ENCODE results near the gene ARF3. TPM values are rescaled to one million over a fixed set of nuclear protein-coding genes. Genes with fewer than 3 reads are reported as not detected.
A peak's percentile ranks its signal among the peaks of the same experiment; 100 is the strongest.

Gene ARF3
- polyA plus RNA-seq, 2 donors = 58.5 to 71.5 TPM

DNA sequence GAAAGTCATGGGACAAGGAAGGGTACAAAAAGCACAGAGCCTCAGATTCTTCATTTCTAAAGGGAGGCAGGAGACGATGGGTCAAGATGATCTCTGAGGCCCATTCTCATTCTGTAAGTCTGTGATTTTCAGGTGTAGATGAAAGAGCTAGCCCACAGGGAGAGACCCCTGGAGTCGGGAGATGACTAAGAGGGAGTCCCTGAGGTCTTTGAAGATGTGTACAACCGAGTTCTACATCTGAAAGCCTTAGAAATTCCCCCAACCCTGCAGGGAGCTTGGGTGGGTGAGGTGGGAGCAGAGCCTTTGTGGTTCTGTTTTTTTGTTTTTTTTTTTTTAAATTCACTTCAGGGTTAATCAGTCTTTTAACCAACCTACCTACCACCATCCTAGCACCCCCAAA lies 11.2 kb upstream of the ARF3 start:
- Histone ChIP-seq H3K9me3 (ENCODE audit: control insufficient read depth in 2 of 2, insufficient read depth in 1 of 2, low read depth in 1 of 2, low read length in 1 of 2) (no peaks in the 10 kb centered on the region), H3K27me3 (ENCODE audit: control insufficient read depth in 1 of 2, insufficient read depth in 2 of 2, low read length in 2 of 2) (peaks cover 0 to 7% of the 10 kb centered on the region in 2 donors)

DNA sequence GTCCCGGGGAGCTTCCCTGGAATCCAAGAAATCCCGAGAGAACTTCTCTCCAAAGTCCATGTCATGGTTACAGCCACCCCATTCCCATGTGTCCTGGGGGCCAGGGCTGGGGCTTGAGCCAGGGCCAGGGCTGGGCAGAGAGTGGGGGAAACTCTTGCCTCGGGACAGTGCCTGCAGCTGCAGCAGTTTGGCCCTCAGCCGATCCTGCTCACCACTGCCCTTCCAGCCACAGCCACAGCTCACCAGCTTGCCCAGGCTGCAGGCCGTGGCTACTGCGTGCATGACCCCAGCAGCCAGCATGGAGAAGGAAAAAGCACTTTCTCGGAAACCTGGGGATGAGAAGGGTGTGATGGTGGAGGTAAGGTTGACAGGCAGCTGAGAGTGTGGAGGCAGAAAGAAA lies 10.7 kb upstream of the ARF3 start:
- Histone ChIP-seq H3K36me3 (ENCODE audit: control insufficient read depth in 2 of 2, insufficient read depth in 2 of 2, low read length in 1 of 2) (no peaks in the 10 kb centered on the region), H3K27me3 (ENCODE audit: control insufficient read depth in 1 of 2, insufficient read depth in 2 of 2, low read length in 2 of 2) (peaks cover 0 to 7% of the 10 kb centered on the region in 2 donors), H3K4me3 (ENCODE audit: low read depth in 1 of 2, low read length in 2 of 2) (no peak overlapping the region), H3K4me1 (ENCODE audit: control insufficient read depth in 2 of 2, insufficient read depth in 2 of 2, low read length in 1 of 2) (peaks cover 11 to 24% of the 10 kb centered on the region in 2 donors), H3K9me3 (ENCODE audit: control insufficient read depth in 2 of 2, insufficient read depth in 1 of 2, low read depth in 1 of 2, low read length in 1 of 2) (no peaks in the 10 kb centered on the region), H3K27ac (ENCODE audit: low read depth in 2 of 2, low read length in 1 of 2) (no peak overlapping the region)
- 70 to 73% methylated on average over 7 of the region's 7 CpGs for WGBS, 2 donors

More for the DNA sequence above, 11.2 kb upstream of the ARF3 start:
- no peak overlapping the region for H3K4me3 ChIP-seq (ENCODE audit: low read depth in 1 of 2, low read length in 2 of 2)
- WGBS, 2 donors = 60 to 79% methylated on average over 3 of the region's 3 CpGs
- no peaks in the 10 kb centered on the region for H3K36me3 ChIP-seq (ENCODE audit: control insufficient read depth in 2 of 2, insufficient read depth in 2 of 2, low read length in 1 of 2)
- peaks cover 11 to 24% of the 10 kb centered on the region in 2 donors for H3K4me1 ChIP-seq (ENCODE audit: control insufficient read depth in 2 of 2, insufficient read depth in 2 of 2, low read length in 1 of 2)
- H3K27ac ChIP-seq (ENCODE audit: low read depth in 2 of 2, low read length in 1 of 2) = no peak overlapping the region

DNA sequence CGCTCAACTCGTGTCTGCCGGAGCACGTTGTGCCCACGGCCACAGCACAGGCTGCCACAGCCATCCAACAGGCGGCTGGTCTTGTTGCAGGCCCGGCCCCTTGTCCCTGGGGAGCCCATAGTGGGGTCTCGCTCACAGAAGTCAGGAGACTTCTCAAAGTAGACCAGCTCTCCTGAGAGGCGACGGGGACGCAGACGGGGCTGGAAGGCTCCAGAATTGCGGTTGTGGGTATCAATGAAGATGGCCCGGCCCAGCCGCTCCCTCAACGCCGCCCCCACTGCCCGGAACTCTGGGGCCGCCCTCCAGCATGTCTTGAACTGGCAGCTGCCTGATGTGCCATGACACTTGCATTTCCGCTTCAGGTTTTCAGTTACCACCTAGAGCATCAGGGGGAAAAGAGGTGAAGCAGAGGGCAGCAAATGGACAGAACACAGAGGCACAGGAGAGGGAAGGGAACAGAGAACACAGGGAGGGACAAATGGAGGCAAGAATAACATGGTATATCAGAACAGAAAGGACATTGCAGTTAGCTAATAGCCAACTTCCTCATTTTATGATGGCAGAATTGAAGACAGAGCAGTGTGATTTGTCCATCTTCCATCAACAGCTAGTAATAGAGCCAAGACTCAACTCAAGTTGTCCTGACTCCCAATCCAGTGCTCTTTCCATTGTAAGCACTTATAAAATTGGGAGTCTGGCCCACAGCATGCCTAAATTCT lies 9.0 kb upstream of the ARF3 start:
- no peak overlapping the region for H3K27ac ChIP-seq (ENCODE audit: low read depth in 2 of 2, low read length in 1 of 2)
- peaks cover 6 to 24% of the 10 kb centered on the region in 2 donors for H3K4me1 ChIP-seq (ENCODE audit: control insufficient read depth in 2 of 2, insufficient read depth in 2 of 2, low read length in 1 of 2)
- H3K9me3 ChIP-seq (ENCODE audit: control insufficient read depth in 2 of 2, insufficient read depth in 1 of 2, low read depth in 1 of 2, low read length in 1 of 2) = no peaks in the 10 kb centered on the region
- H3K36me3 ChIP-seq (ENCODE audit: control insufficient read depth in 2 of 2, insufficient read depth in 2 of 2, low read length in 1 of 2) = no peaks in the 10 kb centered on the region
- H3K27me3 ChIP-seq (ENCODE audit: control insufficient read depth in 1 of 2, insufficient read depth in 2 of 2, low read length in 2 of 2) = peaks cover 0 to 7% of the 10 kb centered on the region in 2 donors
- WGBS, 2 donors = 63 to 71% methylated on average over 20 of the region's 20 CpGs
- H3K4me3 ChIP-seq (ENCODE audit: low read depth in 1 of 2, low read length in 2 of 2) = no peak overlapping the region

DNA sequence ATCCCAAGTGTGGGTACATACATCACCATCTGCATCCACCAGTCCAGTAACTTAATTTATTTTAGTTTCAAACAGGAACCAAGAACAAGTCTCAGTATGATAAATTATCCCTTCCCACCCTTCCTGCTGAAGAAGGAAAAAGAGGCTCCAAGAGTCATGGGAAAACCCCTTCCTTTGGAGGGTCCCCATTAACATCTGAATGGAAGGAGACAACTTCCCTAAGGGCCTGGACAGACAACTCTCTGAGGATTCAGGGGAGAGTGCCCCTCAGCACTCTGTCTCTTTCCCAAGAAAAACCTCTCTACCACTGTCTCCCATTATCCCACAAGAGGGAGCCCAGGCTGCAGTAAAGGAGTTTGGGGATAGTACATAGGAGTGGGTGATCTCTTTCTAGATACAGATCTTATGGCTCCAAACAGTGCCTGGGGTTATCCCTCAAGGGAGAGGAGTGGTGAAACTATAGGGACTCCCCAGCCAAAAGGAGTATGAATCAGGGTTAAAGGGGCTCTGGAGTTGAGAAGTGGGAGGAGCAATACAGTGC lies 8.1 kb upstream of the ARF3 start:
- Histone ChIP-seq H3K4me1 (ENCODE audit: control insufficient read depth in 2 of 2, insufficient read depth in 2 of 2, low read length in 1 of 2) (peaks cover 5 to 15% of the 10 kb centered on the region in 2 donors), H3K9me3 (ENCODE audit: control insufficient read depth in 2 of 2, insufficient read depth in 1 of 2, low read depth in 1 of 2, low read length in 1 of 2) (no peaks in the 10 kb centered on the region), H3K4me3 (ENCODE audit: low read depth in 1 of 2, low read length in 2 of 2) (no peak overlapping the region), H3K27me3 (ENCODE audit: control insufficient read depth in 1 of 2, insufficient read depth in 2 of 2, low read length in 2 of 2) (peaks cover 0 to under 1% of the 10 kb centered on the region in 2 donors), H3K36me3 (ENCODE audit: control insufficient read depth in 2 of 2, insufficient read depth in 2 of 2, low read length in 1 of 2) (no peaks in the 10 kb centered on the region), H3K27ac (ENCODE audit: low read depth in 2 of 2, low read length in 1 of 2) (no peak overlapping the region)

DNA sequence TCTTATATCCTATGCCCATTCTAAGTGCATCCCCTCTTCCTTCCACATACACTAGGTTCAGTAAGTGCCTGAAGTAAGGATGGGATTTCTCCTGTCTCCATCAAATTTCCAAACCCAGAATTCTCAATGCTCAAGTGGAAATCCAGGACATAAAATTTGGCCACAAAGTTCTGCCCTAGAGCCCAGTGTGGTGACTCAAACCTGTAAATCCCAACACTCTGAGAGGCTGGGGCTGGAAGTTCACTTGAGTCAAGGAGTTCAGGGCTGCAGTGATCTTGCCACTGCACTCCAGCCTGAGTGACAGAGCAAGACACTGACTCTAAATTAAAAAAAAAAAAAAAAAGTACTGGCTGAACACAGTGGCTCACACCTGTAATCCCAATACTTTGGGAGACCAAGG lies 4.5 kb upstream of the ARF3 start:
- H3K36me3 ChIP-seq (ENCODE audit: control insufficient read depth in 2 of 2, insufficient read depth in 2 of 2, low read length in 1 of 2) = no peaks in the 10 kb centered on the region
- no peak overlapping the region for H3K4me3 ChIP-seq (ENCODE audit: low read depth in 1 of 2, low read length in 2 of 2)
- H3K27ac ChIP-seq (ENCODE audit: low read depth in 2 of 2, low read length in 1 of 2) = no peak overlapping the region
- H3K27me3 ChIP-seq (ENCODE audit: control insufficient read depth in 1 of 2, insufficient read depth in 2 of 2, low read length in 2 of 2) = no peaks in the 10 kb centered on the region
- H3K4me1 ChIP-seq (ENCODE audit: control insufficient read depth in 2 of 2, insufficient read depth in 2 of 2, low read length in 1 of 2) = peaks cover 0 to 2% of the 10 kb centered on the region in 2 donors
- no peaks in the 10 kb centered on the region for H3K9me3 ChIP-seq (ENCODE audit: control insufficient read depth in 2 of 2, insufficient read depth in 1 of 2, low read depth in 1 of 2, low read length in 1 of 2)

DNA sequence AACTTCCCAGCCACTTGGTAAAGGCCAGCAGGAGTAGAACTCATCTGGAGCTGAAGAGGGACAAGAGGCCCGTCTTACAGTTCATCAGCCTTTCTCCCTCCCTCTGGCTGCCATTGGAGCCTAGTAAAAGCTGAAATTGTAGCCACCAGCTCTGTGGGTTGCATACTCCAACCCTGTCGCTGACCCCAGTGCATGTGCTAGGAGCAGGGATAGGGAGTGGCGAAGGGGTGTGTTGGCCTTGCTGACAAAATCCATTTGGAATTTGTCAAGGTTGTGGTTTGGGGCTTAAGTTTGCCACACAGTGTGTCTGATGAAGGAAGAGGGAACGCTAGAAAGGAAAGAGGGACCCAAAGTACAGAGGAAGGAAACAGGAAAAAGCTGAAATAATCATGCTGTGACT lies 4.0 kb upstream of the ARF3 start:
- Histone ChIP-seq H3K36me3 (ENCODE audit: control insufficient read depth in 2 of 2, insufficient read depth in 2 of 2, low read length in 1 of 2) (no peaks in the 10 kb centered on the region), H3K27me3 (ENCODE audit: control insufficient read depth in 1 of 2, insufficient read depth in 2 of 2, low read length in 2 of 2) (no peaks in the 10 kb centered on the region), H3K4me1 (ENCODE audit: control insufficient read depth in 2 of 2, insufficient read depth in 2 of 2, low read length in 1 of 2) (peaks cover 0 to 2% of the 10 kb centered on the region in 2 donors), H3K27ac (ENCODE audit: low read depth in 2 of 2, low read length in 1 of 2) (no peak overlapping the region), H3K9me3 (ENCODE audit: control insufficient read depth in 2 of 2, insufficient read depth in 1 of 2, low read depth in 1 of 2, low read length in 1 of 2) (no peaks in the 10 kb centered on the region), H3K4me3 (ENCODE audit: low read depth in 1 of 2, low read length in 2 of 2) (no peak overlapping the region)
- WGBS, 2 donors = 60 to 69% methylated on average over 4 of the region's 4 CpGs

DNA sequence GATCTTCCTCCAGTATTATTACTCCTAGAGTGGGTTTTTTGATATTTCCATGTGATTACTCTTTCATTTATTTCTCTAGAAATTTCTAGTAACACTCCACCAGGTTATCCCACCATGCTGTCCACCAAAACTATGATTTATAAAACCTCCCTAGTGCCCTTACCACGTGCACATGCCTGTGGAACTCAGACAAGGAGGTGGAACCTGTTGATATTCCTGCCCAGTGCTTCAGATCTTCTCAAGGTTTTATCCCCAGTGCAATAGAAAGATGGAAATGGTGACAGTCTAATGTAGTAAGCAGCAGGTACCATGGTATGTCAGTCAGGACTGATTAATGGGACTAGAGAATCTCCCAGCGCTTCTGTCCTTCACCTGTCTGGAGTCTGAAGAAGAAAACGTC lies 3.5 kb upstream of the ARF3 start:
- no peak overlapping the region for H3K27ac ChIP-seq (ENCODE audit: low read depth in 2 of 2, low read length in 1 of 2)
- H3K9me3 ChIP-seq (ENCODE audit: control insufficient read depth in 2 of 2, insufficient read depth in 1 of 2, low read depth in 1 of 2, low read length in 1 of 2) = no peaks in the 10 kb centered on the region
- peaks cover 0 to 6% of the 10 kb centered on the region in 2 donors for H3K4me1 ChIP-seq (ENCODE audit: control insufficient read depth in 2 of 2, insufficient read depth in 2 of 2, low read length in 1 of 2)
- WGBS, 2 donors = 74 to 75% methylated on average over 3 of the region's 3 CpGs
- H3K27me3 ChIP-seq (ENCODE audit: control insufficient read depth in 1 of 2, insufficient read depth in 2 of 2, low read length in 2 of 2) = no peaks in the 10 kb centered on the region
- H3K36me3 ChIP-seq (ENCODE audit: control insufficient read depth in 2 of 2, insufficient read depth in 2 of 2, low read length in 1 of 2) = no peaks in the 10 kb centered on the region
- H3K4me3 ChIP-seq (ENCODE audit: low read depth in 1 of 2, low read length in 2 of 2) = no peak overlapping the region

DNA sequence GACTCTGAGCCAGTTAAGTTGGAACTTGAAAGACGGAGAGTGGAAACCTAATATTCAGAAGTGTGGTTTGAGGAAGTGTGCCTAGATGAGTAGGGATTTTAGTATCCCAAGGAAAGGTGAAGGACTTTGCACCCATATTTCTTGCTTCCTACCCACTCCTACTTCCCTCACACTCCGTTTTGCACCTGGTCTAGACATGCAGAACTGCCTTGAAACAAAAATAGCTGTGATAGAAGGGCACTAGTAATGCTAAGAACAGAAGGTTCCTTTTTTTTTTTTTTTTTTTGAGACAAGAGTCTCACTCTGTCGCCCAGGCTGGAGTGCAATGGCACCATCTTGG lies 732 bp upstream of the ARF3 start:
- H3K4me1 ChIP-seq (ENCODE audit: control insufficient read depth in 2 of 2, insufficient read depth in 2 of 2, low read length in 1 of 2) = peaks cover 0 to 6% of the 10 kb centered on the region in 2 donors
- no peaks in the 10 kb centered on the region for H3K36me3 ChIP-seq (ENCODE audit: control insufficient read depth in 2 of 2, insufficient read depth in 2 of 2, low read length in 1 of 2)
- H3K27me3 ChIP-seq (ENCODE audit: control insufficient read depth in 1 of 2, insufficient read depth in 2 of 2, low read length in 2 of 2) = no peaks in the 10 kb centered on the region
- no peak overlapping the region for H3K27ac ChIP-seq (ENCODE audit: low read depth in 2 of 2, low read length in 1 of 2)
- 20 to 22% methylated on average over 3 of the region's 3 CpGs for WGBS, 2 donors
- H3K9me3 ChIP-seq (ENCODE audit: control insufficient read depth in 2 of 2, insufficient read depth in 1 of 2, low read depth in 1 of 2, low read length in 1 of 2) = no peaks in the 10 kb centered on the region
- H3K4me3 ChIP-seq (ENCODE audit: low read depth in 1 of 2, low read length in 2 of 2) = peak overlapping the region in 1 of 2 donors; percentile 97

DNA sequence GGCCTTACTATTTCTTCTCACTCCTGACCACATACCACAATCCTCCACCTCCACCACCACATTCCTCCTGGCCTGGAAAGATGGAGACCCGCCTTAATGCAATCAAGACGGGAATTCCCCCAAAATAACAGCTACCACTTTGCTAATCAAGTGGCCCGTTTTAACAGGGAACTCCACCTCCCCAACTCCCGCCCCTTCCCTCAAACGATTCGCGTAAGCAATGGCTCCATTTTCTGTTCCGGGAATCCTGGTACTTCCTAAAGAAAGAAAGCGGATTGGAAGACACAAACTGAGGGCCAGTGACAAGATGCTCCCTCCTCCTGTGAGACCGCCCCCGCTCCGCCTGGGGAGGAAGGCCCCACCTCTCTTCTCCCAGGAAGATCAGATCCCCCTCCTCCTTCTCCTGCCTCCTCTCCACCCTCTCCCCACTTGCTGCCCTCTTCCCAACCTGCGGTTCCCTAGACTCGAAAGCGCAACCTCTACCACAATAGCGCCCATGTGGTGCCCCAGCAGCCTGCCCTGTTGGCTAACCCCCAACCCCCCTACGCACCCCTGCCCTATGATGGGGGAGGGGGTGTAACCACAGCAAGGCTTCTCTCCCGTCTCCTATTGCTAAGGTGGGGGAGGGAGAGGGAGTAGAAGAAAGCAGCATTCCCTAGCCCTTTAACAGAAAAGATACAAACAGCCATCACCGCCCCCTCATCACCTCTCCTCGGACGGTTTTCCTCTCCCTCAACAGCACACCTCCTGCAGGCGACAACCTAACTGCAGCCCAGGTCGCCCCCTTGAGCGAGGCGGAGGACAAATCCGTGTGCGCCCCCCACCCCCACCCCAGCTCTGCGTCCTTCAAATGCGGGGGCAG lies 777 bp downstream of the ARF3 start:
- WGBS, 2 donors = 1% methylated on average over 24 to 29 of the region's 29 CpGs
- H3K27ac ChIP-seq (ENCODE audit: low read depth in 2 of 2, low read length in 1 of 2) = peak overlapping the region; percentile 63 to 87
- no peaks in the 10 kb centered on the region for H3K27me3 ChIP-seq (ENCODE audit: control insufficient read depth in 1 of 2, insufficient read depth in 2 of 2, low read length in 2 of 2)
- peak overlapping the region; percentile 79 to 97 for H3K4me3 ChIP-seq (ENCODE audit: low read depth in 1 of 2, low read length in 2 of 2)
- H3K36me3 ChIP-seq (ENCODE audit: control insufficient read depth in 2 of 2, insufficient read depth in 2 of 2, low read length in 1 of 2) = peaks cover 0 to 3% of the 10 kb centered on the region in 2 donors
- peaks cover 0 to 6% of the 10 kb centered on the region in 2 donors for H3K4me1 ChIP-seq (ENCODE audit: control insufficient read depth in 2 of 2, insufficient read depth in 2 of 2, low read length in 1 of 2)
- H3K9me3 ChIP-seq (ENCODE audit: control insufficient read depth in 2 of 2, insufficient read depth in 1 of 2, low read depth in 1 of 2, low read length in 1 of 2) = no peaks in the 10 kb centered on the region

Data from esophagus (tissue), 2 donors.